CD8-positive, alpha-beta memory T cell (primary cell): ENCODE measurements around the gene ZNF615. TPM values are rescaled to one million over a fixed set of nuclear protein-coding genes. Genes with fewer than 3 reads are reported as not detected.
A peak's percentile ranks its signal among the peaks of the same experiment; 100 is the strongest.
"Not testable (repeated sequence)": the region's sequence is repeated elsewhere in the genome, so short reads cannot be mapped to it uniquely, and the experiment has no call there.

Experiments
- CTCF ChIA-PET: fragments of 350-600 bp; sonication (Branson Sonifier 250); formaldehyde crosslinking; loops from one replicate; lab custom pipeline; 2021; ENCODE audit warnings: antibody characterized with exemption; lab: Charles Lee
- POLR2A ChIA-PET: fragments of 350-600 bp; sonication (Branson Sonifier 250); formaldehyde crosslinking; loops from one replicate; lab custom pipeline; 2021; ENCODE audit warnings: antibody characterized with exemption; lab: Charles Lee
- DNase-seq, 5 donors: peaks; one replicate each; pipeline versions ENCODE4 v3.0.0 to v3.0.0-alpha.2; 2020 to 2022; ENCODE audit warnings: mixed read lengths in 1 of 5
- H3K27ac ChIP-seq: one replicate; pipeline ENCODE4 v1.7.0; 2013; ENCODE audit warnings: low read depth, mild to moderate bottlenecking, low read length, moderate library complexity
- H3K27me3 ChIP-seq: 2 replicates; pipeline ENCODE4 v1.7.0; 2013; ENCODE audit warnings: low read length, mild to moderate bottlenecking; ENCODE audit not compliant: insufficient read depth, poor library complexity, severe bottlenecking
- H3K36me3 ChIP-seq: 2 replicates; pipeline ENCODE4 v1.7.0; 2013; ENCODE audit warnings: mild to moderate bottlenecking, low read length, moderate library complexity; ENCODE audit not compliant: insufficient read depth
- H3K4me1 ChIP-seq: 2 replicates; pipeline ENCODE4 v1.7.0; 2013; ENCODE audit warnings: mild to moderate bottlenecking, low read length, moderate library complexity; ENCODE audit not compliant: insufficient read depth
- H3K4me3 ChIP-seq: 2 replicates; pipeline ENCODE4 v1.7.0; 2013; ENCODE audit warnings: mild to moderate bottlenecking, low read length
- H3K9me3 ChIP-seq: 2 replicates; pipeline ENCODE4 v1.7.0; 2013; ENCODE audit warnings: mild to moderate bottlenecking, low read length
- H3K27ac Mint-ChIP-seq, 8 donors: one replicate each; pipeline ENCODE4 v1.8.0; 2020 to 2021; ENCODE audit warnings: mixed read lengths in 8 of 8, mild to moderate bottlenecking in 6 of 8, inconsistent platforms in 3 of 8, moderate library complexity in 3 of 8
- H3K27me3 Mint-ChIP-seq, 2 donors: one replicate each; pipeline ENCODE4 v1.8.0; 2020 to 2021; ENCODE audit warnings: mixed read lengths in 2 of 2, mild to moderate bottlenecking in 1 of 2, moderate library complexity in 1 of 2
- H3K36me3 Mint-ChIP-seq, 3 donors: one replicate each; pipeline ENCODE4 v1.8.0; 2020 to 2021; ENCODE audit warnings: mixed read lengths in 3 of 3, inconsistent platforms in 1 of 3, mild to moderate bottlenecking in 1 of 3
- H3K4me1 Mint-ChIP-seq, 3 donors: one replicate each; pipeline ENCODE4 v1.8.0; 2020 to 2021; ENCODE audit warnings: mixed read lengths in 3 of 3, inconsistent platforms in 1 of 3, mild to moderate bottlenecking in 1 of 3
- H3K4me3 Mint-ChIP-seq, 7 donors: one replicate each; pipeline ENCODE4 v1.8.0; 2020 to 2021; ENCODE audit warnings: mixed read lengths in 7 of 7, mild to moderate bottlenecking in 6 of 7, moderate library complexity in 4 of 7, inconsistent platforms in 2 of 7
- H3K9me3 Mint-ChIP-seq, 5 donors: one replicate each; pipeline ENCODE4 v1.8.0; 2020 to 2022; ENCODE audit warnings: mixed read lengths in 5 of 5, mild to moderate bottlenecking in 3 of 5, moderate library complexity in 2 of 5, inconsistent platforms in 1 of 5
- polyA plus RNA-seq: library from polyadenylated mRNA; unstranded; fragments of 300-500 nt; fragmentation: Illumina TruSeq; gene quantifications from one replicate; pipeline ENCODE4 v1.2.3, GENCODE V29; 2021
- total RNA-seq, 2 experiments: library from RNA; stranded (reverse); gene quantifications; one replicate each; pipeline ENCODE4 v1.2.3, GENCODE V29; 2021

Gene ZNF615
- total and polyA plus RNA-seq, 3 experiments from 2014 or later = 7.6 to 9.6 (median 8.8) TPM

GRCh38 chr19:51957846-51958245 lies 50.2 kb downstream of the ZNF615 start:
- Mint-ChIP-seq H3K4me3 (peak overlapping the region in 1 of 7 donors; percentile 51), H3K9me3 (peaks cover 60 to 91% (median 81%) of the 10 kb centered on the region in 5 donors), H3K36me3 (peaks cover 2 to 42% (median 23%) of the 10 kb centered on the region in 3 donors)
- H3K4me3 ChIP-seq, H3K27ac Mint-ChIP-seq, H3K27ac ChIP-seq, H3K4me1 ChIP-seq, DNase-seq, H3K4me1 Mint-ChIP-seq, H3K27me3 Mint-ChIP-seq, H3K36me3 ChIP-seq, POLR2A ChIA-PET, H3K27me3 ChIP-seq, CTCF ChIA-PET: not testable (repeated sequence)
- H3K9me3 ChIP-seq = peaks cover 30% of the 10 kb centered on the region

GRCh38 chr19:51948975-51949374 lies 59.0 kb downstream of the ZNF615 start:
- peaks cover 64% of the 10 kb centered on the region for H3K9me3 ChIP-seq
- H3K36me3 Mint-ChIP-seq = peaks cover 11 to 57% (median 42%) of the 10 kb centered on the region in 3 donors

GRCh38 chr19:51946602-51947001 lies 61.4 kb downstream of the ZNF615 start:
- ChIA-PET POLR2A (no interaction called here), CTCF (no interaction called here)
- Mint-ChIP-seq H3K27me3 (no peaks in the 10 kb centered on the region), H3K9me3 (peaks cover 62 to 98% (median 97%) of the 10 kb centered on the region in 5 donors), H3K4me1 (no peaks in the 10 kb centered on the region), H3K27ac (no peak overlapping the region), H3K4me3 (no peak overlapping the region), H3K36me3 (peaks cover 29 to 71% (median 60%) of the 10 kb centered on the region in 3 donors)
- Histone ChIP-seq H3K9me3 (peaks cover 85% of the 10 kb centered on the region), H3K4me3 (no peak overlapping the region), H3K27ac (no peak overlapping the region), H3K4me1 (no peaks in the 10 kb centered on the region), H3K27me3 (no peaks in the 10 kb centered on the region), H3K36me3 (peaks cover 36% of the 10 kb centered on the region)
- DNase-seq = no peak

More at GRCh38 chr19:51948975-51949374, 59.0 kb downstream of the ZNF615 start:
- DNase-seq = no peak
- no peaks in the 10 kb centered on the region for H3K27me3 Mint-ChIP-seq
- Histone ChIP-seq H3K27ac (no peak overlapping the region), H3K4me1 (no peaks in the 10 kb centered on the region), H3K4me3 (no peak overlapping the region), H3K36me3 (peaks cover 12% of the 10 kb centered on the region), H3K27me3 (no peaks in the 10 kb centered on the region)
- CTCF ChIA-PET = no interaction called here
- POLR2A ChIA-PET = no interaction called here
- no peak overlapping the region for H3K4me3 Mint-ChIP-seq
- H3K9me3 Mint-ChIP-seq = peaks cover 52 to 88% (median 86%) of the 10 kb centered on the region in 5 donors
- no peak overlapping the region for H3K27ac Mint-ChIP-seq
- H3K4me1 Mint-ChIP-seq = no peaks in the 10 kb centered on the region

GRCh38 chr19:51944798-51945552 lies 63.0 kb downstream of the ZNF615 start:
- H3K4me3 Mint-ChIP-seq = no peak overlapping the region
- Histone ChIP-seq H3K36me3 (peaks cover 50% of the 10 kb centered on the region), H3K4me3 (peak overlapping the region; percentile 35), H3K27ac (no peak overlapping the region), H3K9me3 (peaks cover 83% of the 10 kb centered on the region), H3K4me1 (no peaks in the 10 kb centered on the region), H3K27me3 (no peaks in the 10 kb centered on the region)
- DNase-seq = no peak
- no peaks in the 10 kb centered on the region for H3K27me3 Mint-ChIP-seq
- peaks cover 62 to 97% (median 96%) of the 10 kb centered on the region in 5 donors for H3K9me3 Mint-ChIP-seq
- peaks cover 43 to 78% (median 73%) of the 10 kb centered on the region in 3 donors for H3K36me3 Mint-ChIP-seq
- H3K27ac Mint-ChIP-seq = no peak overlapping the region
- ChIA-PET CTCF (no interaction called here), POLR2A (interaction anchor here (0.6 kb wide), 1 partner anchor 1503 kb away, joined by 5 read pairs; no protein-coding TSS in a partner anchor)
- H3K4me1 Mint-ChIP-seq = no peaks in the 10 kb centered on the region

Other genes starting within 250 kb of the ZNF615 start
- not detected for gene FPR2, start 247.0 kb downstream of the ZNF615 start, total RNA-seq
- gene FPR2, start 247.0 kb downstream of the ZNF615 start, polyA plus RNA-seq = not detected
- gene FPR3, start 213.1 kb downstream of the ZNF615 start, total RNA-seq = 1 to 10 TPM; 1.1 to 1.3 TPM
- gene FPR3, start 213.1 kb downstream of the ZNF615 start, polyA plus RNA-seq = not detected
- gene ZNF577, start 120.3 kb downstream of the ZNF615 start, total RNA-seq = 1 to 10 TPM; 4.6 to 4.8 TPM
- 5.2 TPM for gene ZNF577, start 120.3 kb downstream of the ZNF615 start, polyA plus RNA-seq
- 10 to 100 TPM; 12.3 to 13.5 TPM for gene ZNF649, start 103.2 kb downstream of the ZNF615 start, total RNA-seq
- gene ZNF649, start 103.2 kb downstream of the ZNF615 start, polyA plus RNA-seq = 7.2 TPM
- 1 to 10 TPM; 3.5 to 4.6 TPM for gene ZNF613, start 80.7 kb downstream of the ZNF615 start, total RNA-seq
- 3.5 TPM for gene ZNF613, start 80.7 kb downstream of the ZNF615 start, polyA plus RNA-seq
- gene ZNF350, start 21.4 kb downstream of the ZNF615 start, total RNA-seq = 1 to 10 TPM; 9.0 to 10.0 TPM
- 19.4 TPM for gene ZNF350, start 21.4 kb downstream of the ZNF615 start, polyA plus RNA-seq
- gene ZNF614, start 20.2 kb upstream of the ZNF615 start, total RNA-seq = 10 to 100 TPM; 12.3 to 13.0 TPM
- gene ZNF614, start 20.2 kb upstream of the ZNF615 start, polyA plus RNA-seq = 7.2 TPM
- gene ZNF432, start 40.6 kb upstream of the ZNF615 start, total RNA-seq = 10 to 100 TPM; 13.0 to 13.4 TPM
- gene ZNF432, start 40.6 kb upstream of the ZNF615 start, polyA plus RNA-seq = 5.8 TPM
- gene ZNF841, start 87.6 kb upstream of the ZNF615 start, total RNA-seq = 10 to 100 TPM; 14.5 to 15.2 TPM
- gene ZNF841, start 87.6 kb upstream of the ZNF615 start, polyA plus RNA-seq = 5.7 TPM
- 10 to 100 TPM; 11.2 to 12.6 TPM for gene ZNF616, start 131.7 kb upstream of the ZNF615 start, total RNA-seq
- gene ZNF616, start 131.7 kb upstream of the ZNF615 start, polyA plus RNA-seq = 4.6 TPM
- 10 to 100 TPM; 10.6 to 12.5 TPM for gene ZNF836, start 163.4 kb upstream of the ZNF615 start, total RNA-seq
- gene ZNF836, start 163.4 kb upstream of the ZNF615 start, polyA plus RNA-seq = 17.1 TPM
- gene PPP2R1A, start 181.8 kb upstream of the ZNF615 start, total RNA-seq = 100 to 1,000 TPM; 232 to 250 TPM
- 200 TPM for gene PPP2R1A, start 181.8 kb upstream of the ZNF615 start, polyA plus RNA-seq